GM12878 (cell line): Measurements from ENCODE around the gene FBXL7. TPM values are rescaled to one million over a fixed set of nuclear protein-coding genes. Genes with fewer than 3 reads are reported as not detected.

ENCODE experiments used
- ATAC-seq: fragments of 200-7000 bp; cut with Tn5 transposase; 3 replicates; pipeline ENCODE4 v1.9.1; 2020; ENCODE audit warnings: mild to moderate bottlenecking, moderate library complexity
- BruUV-seq: library from RNA; stranded (reverse); fragments of 400-500 nt; replicated peaks from 2 replicates; lab custom pipeline; 2021; lab: Mats Ljungman, UMichigan
- CTCF ChIA-PET: fragments of 300-600 bp; sonication (Branson Sonifier 250); formaldehyde crosslinking; extraction: SDS; loops from one replicate; lab custom pipeline; 2021; ENCODE audit warnings: inconsistent platforms; lab: Yijun Ruan, JAX
- POLR2A ChIA-PET: fragments of 350-600 bp; formaldehyde crosslinking; extraction: SDS; loops from one replicate; lab custom pipeline; 2021; ENCODE audit warnings: inconsistent platforms; lab: Charles Lee
- RAD21 ChIA-PET: fragments of 300-600 bp; sonication (Branson Sonifier 250); formaldehyde crosslinking; loops from one replicate; lab custom pipeline; 2023; ENCODE audit warnings: antibody characterized with exemption; ENCODE audit not compliant: unreplicated experiment; lab: Charles Lee
- SMC1A ChIA-PET: fragments of 300-600 bp; sonication (Branson Sonifier 250); formaldehyde crosslinking; loops from one replicate; lab custom pipeline; 2023; ENCODE audit not compliant: unreplicated experiment, uncharacterized antibody; lab: Charles Lee
- DNase-seq: peaks from one replicate; pipeline ENCODE4 v3.0.0-alpha.2; 2011; ENCODE audit warnings: low read depth, low spot score
- FAIRE-seq: peaks from 3 replicates; lab custom pipeline; 2011; peaks lifted over from hg19 to GRCh38; lab: Jason Lieb, UNC
- H2AFZ ChIP-seq: 2 replicates; pipeline ENCODE4 v1.6.0; 2011; ENCODE audit warnings: low read depth, low read length, control low read depth; ENCODE audit not compliant: control insufficient read depth
- H3K27ac ChIP-seq: 2 replicates; pipeline ENCODE4 v1.5.1; 2011; ENCODE audit warnings: control low read depth; ENCODE audit not compliant: control insufficient read depth, insufficient read depth
- H3K27me3 ChIP-seq, 2 experiments: replicated peaks in 1 of 2; 2 replicates each; pipeline versions ENCODE4 v1.6.0 to v1.6.1; 2011; ENCODE audit warnings: low read length in 1 of 2; ENCODE audit not compliant: control insufficient read depth in 2 of 2, insufficient read depth in 2 of 2
- H3K36me3 ChIP-seq, 2 experiments: 2 replicates each; pipeline ENCODE4 v1.5.1; 2011; ENCODE audit warnings: low read length in 1 of 2; ENCODE audit not compliant: control insufficient read depth in 2 of 2, insufficient read depth in 2 of 2
- H3K4me1 ChIP-seq: 2 replicates; pipeline ENCODE4 v1.6.1; 2011; ENCODE audit warnings: mild to moderate bottlenecking, low read length, moderate library complexity, mixed read lengths; ENCODE audit not compliant: control insufficient read depth, insufficient read depth
- H3K4me2 ChIP-seq: 2 replicates; pipeline ENCODE4 v1.6.0; 2011; ENCODE audit warnings: control low read depth; ENCODE audit not compliant: control insufficient read depth, insufficient read depth
- H3K4me3 ChIP-seq: fragments of 200-600 bp; sonication (generic); 2 replicates; pipeline ENCODE4 v1.5.1; 2016
- H3K79me2 ChIP-seq: 2 replicates; pipeline ENCODE4 v1.6.0; 2011; ENCODE audit warnings: low read length; ENCODE audit not compliant: control insufficient read depth, insufficient read depth
- H3K9ac ChIP-seq: 2 replicates; pipeline ENCODE4 v1.8.0; 2011; ENCODE audit warnings: low read length, control low read depth, mixed read lengths; ENCODE audit not compliant: control insufficient read depth, insufficient read depth
- H3K9me3 ChIP-seq: replicated peaks from 3 replicates; pipeline ENCODE4 v1.5.1; 2011; ENCODE audit warnings: mild to moderate bottlenecking, low read length; ENCODE audit not compliant: control insufficient read depth, insufficient read depth
- H4K20me1 ChIP-seq: 2 replicates; pipeline ENCODE4 v1.6.0; 2011; ENCODE audit not compliant: control insufficient read depth, insufficient read depth
- CBX3 ChIP-seq: fragments of 200-600 bp; sonication (generic); IDR thresholded peaks from 2 replicates; pipeline ENCODE4 v1.6.1; 2016; ENCODE audit warnings: low read depth, borderline replicate concordance
- CUX1 ChIP-seq: IDR thresholded peaks from 2 replicates; pipeline ENCODE4 v1.6.1; 2012; ENCODE audit warnings: improper control_type of control experiment, low read depth, low read length; ENCODE audit not compliant: insufficient replicate concordance
- GABPA ChIP-seq: IDR thresholded peaks from 2 replicates; pipeline ENCODE4 v1.6.1; 2014; ENCODE audit warnings: antibody characterized with exemption, low read depth, mild to moderate bottlenecking, inconsistent platforms
- HDGF ChIP-seq: fragments of 450-650 bp; IDR thresholded peaks from 2 replicates; pipeline ENCODE4 v1.6.1; 2016; ENCODE audit warnings: antibody characterized with exemption
- MEF2B ChIP-seq: fragments of 450-650 bp; IDR thresholded peaks from 2 replicates; pipeline ENCODE4 v1.6.1; 2018; ENCODE audit warnings: mild to moderate bottlenecking, moderate library complexity; ENCODE audit not compliant: partially characterized antibody, poor library complexity, severe bottlenecking
- ZBED1 ChIP-seq: IDR thresholded peaks from 2 replicates; pipeline ENCODE4 v1.6.1; 2016; ENCODE audit warnings: borderline replicate concordance
- WGBS: methylation state at CpG from one replicate; pipeline ENCODE4 v1.1.6; 2016; ENCODE audit warnings: low lambda C conversion rate; ENCODE audit not compliant: insufficient replicate concordance, insufficient coverage; ENCODE audit errors: missing lambda C conversion rate; 5-methylcytosine and 5-hydroxymethylcytosine counted together
- in situ Hi-C: fragments of 300-500 bp; cut with MboI; formaldehyde crosslinking; loops from 9 replicates; pipeline ENCODE4 v1.14.3; 2018; ENCODE audit warnings: mixed read lengths
- intact Hi-C: fragments of 100-400 bp; cut with micrococcal nuclease; formaldehyde crosslinking; loops from one replicate; pipeline ENCODE4 v1.14.2; 2022; ENCODE audit not compliant: unreplicated experiment
- polyA plus RNA-seq, 11 experiments: library from polyadenylated mRNA; depleted of rRNA in 4 of 11; unstranded in 6 of 11; stranded (reverse) in 5 of 11; fragments of >200 nt; fragmentation: Nextera tagmentation in 4 of 11; fragmentation: Illumina TruSeq in 1 of 11; extraction: Ambion mirVana in 4 of 11; extraction: Trizol in 1 of 11; gene quantifications; 1 replicate in 1 of 11; 2 replicates in 10 of 11; pipeline versions ENCODE4 v1.2.1 to v1.2.3, GENCODE V29; 2011 to 2016; ENCODE audit warnings: inconsistent platforms in 2 of 11, missing spikeins in 2 of 11, low read depth in 1 of 11
- total RNA-seq, 4 experiments: library from RNA; depleted of rRNA in 3 of 4; stranded (reverse); fragments of >200 nt in 3 of 4; fragmentation: Illumina TruSeq in 1 of 4; extraction: Trizol in 1 of 4; gene quantifications; 2 replicates each; pipeline versions ENCODE4 v1.2.1 to v1.2.3, GENCODE V29; 2013 to 2021

FBXL7 gene
- total and polyA plus RNA-seq, 10 of the 15 experiments (the other 5 are each of a cell fraction or from before 2014, with no cell fraction given): 0.03 to 0.44 (median 0.16) TPM

GRCh38 chr5:15585128-15585527, 85.1 kb downstream of the FBXL7 start:
- no TSS peak for BruUV-seq
- intact Hi-C loops (no loop called here), in situ Hi-C loops (no loop called here)
- Histone ChIP-seq H3K27me3 (no peaks in the 10 kb centered on the region), H3K4me2 (no peak overlapping the region), H3K4me3 (no peak overlapping the region), H3K9ac (no peak overlapping the region), H3K36me3 (no peaks in the 10 kb centered on the region), H3K9me3 (no peaks in the 10 kb centered on the region), H3K27ac (no peak overlapping the region), H2AFZ (no peak overlapping the region), H3K79me2 (no peaks in the 10 kb centered on the region), H3K4me1 (no peaks in the 10 kb centered on the region), H4K20me1 (no peaks in the 10 kb centered on the region)
- SMC1A ChIA-PET: no interaction called here
- RAD21 ChIA-PET: no interaction called here
- DNase-seq (no peak), ATAC-seq (no peak), FAIRE-seq (no peak)
- CTCF ChIA-PET: interaction anchor here (2.1 kb wide), 1 partner anchor 12 kb away, joined by 4 read pairs; no protein-coding TSS in a partner anchor
- POLR2A ChIA-PET: no interaction called here
- WGBS: 36% methylated on average over 2 of the region's 2 CpGs
- TF ChIP-seq CUX1 (no peak), HDGF (no peak), MEF2B (no peak), ZBED1 (no peak), CBX3 (no peak), GABPA (no peak)
